Caco-2 (cell line): ENCODE results near the gene TREH. TPM values are rescaled to one million over a fixed set of nuclear protein-coding genes. Genes with fewer than 3 reads are reported as not detected.

Experiments
- BruUV-seq: library from RNA; stranded (reverse); fragments of 400-500 nt; replicated peaks from 2 replicates; lab custom pipeline; 2021; lab: Mats Ljungman, UMichigan
- CTCF ChIA-PET: fragments of 300-600 bp; sonication (Branson Sonifier 250); formaldehyde crosslinking; loops from one replicate; lab custom pipeline; 2022; ENCODE audit warnings: antibody characterized with exemption; lab: Charles Lee
- POLR2A ChIA-PET: fragments of 300-600 bp; sonication (Branson Sonifier 250); formaldehyde crosslinking; loops from one replicate; lab custom pipeline; 2022; ENCODE audit warnings: antibody characterized with exemption; lab: Charles Lee
- DNase-seq, 2 experiments: peaks; one replicate each; pipeline versions ENCODE4 v3.0.0 to v3.0.0-alpha.2; 2020 to 2022
- H3K27me3 ChIP-seq: replicated peaks from 2 replicates; pipeline ENCODE4 v1.6.0; 2011; ENCODE audit warnings: low read length; ENCODE audit not compliant: control insufficient read depth, insufficient read depth
- H3K36me3 ChIP-seq: 2 replicates; pipeline ENCODE4 v1.5.1; 2011; ENCODE audit warnings: low read length; ENCODE audit not compliant: control insufficient read depth, insufficient read depth
- H3K4me1 ChIP-seq: fragments of 250-450 bp; sonication (Bioruptor Pico); 2 replicates; pipeline ENCODE4 v1.5.1; 2020; ENCODE audit warnings: mild to moderate bottlenecking
- H3K4me3 ChIP-seq: 2 replicates; pipeline ENCODE4 v1.5.1; 2011; ENCODE audit warnings: low read depth, mild to moderate bottlenecking, control low read depth, low read length
- H3K9me3 ChIP-seq: fragments of 250-450 bp; sonication (Bioruptor Pico); 2 replicates; pipeline ENCODE4 v1.5.1; 2020; ENCODE audit warnings: mild to moderate bottlenecking, moderate library complexity
- H3K27ac Mint-ChIP-seq: one replicate; pipeline ENCODE4 v1.8.0; 2022; ENCODE audit warnings: mixed read lengths; ENCODE audit not compliant: unreplicated experiment
- H3K27me3 Mint-ChIP-seq: one replicate; pipeline ENCODE4 v1.8.0; 2022; ENCODE audit warnings: mixed read lengths; ENCODE audit not compliant: insufficient read depth, unreplicated experiment
- H3K36me3 Mint-ChIP-seq: one replicate; pipeline ENCODE4 v1.8.0; 2022; ENCODE audit warnings: mild to moderate bottlenecking, mixed read lengths; ENCODE audit not compliant: insufficient read depth, unreplicated experiment
- H3K4me1 Mint-ChIP-seq: one replicate; pipeline ENCODE4 v1.8.0; 2022; ENCODE audit warnings: low read depth, mixed read lengths; ENCODE audit not compliant: unreplicated experiment
- H3K4me3 Mint-ChIP-seq: one replicate; pipeline ENCODE4 v1.8.0; 2022; ENCODE audit warnings: mild to moderate bottlenecking, moderate library complexity, mixed read lengths; ENCODE audit not compliant: unreplicated experiment
- H3K9me3 Mint-ChIP-seq: one replicate; pipeline ENCODE4 v1.8.0; 2022; ENCODE audit warnings: mixed read lengths; ENCODE audit not compliant: unreplicated experiment
- intact Hi-C: fragments of 100-400 bp; cut with micrococcal nuclease; formaldehyde crosslinking; loops from one replicate; pipeline ENCODE4 v1.10.0; 2022; ENCODE audit not compliant: unreplicated experiment
- total RNA-seq: library from RNA; stranded (reverse); gene quantifications from 2 replicates; pipeline ENCODE4 v1.2.3, GENCODE V29; 2022
- TF ChIP-seq, protein P1 (sequence below), 2 experiments: fragments of 200-600 bp in 1 of 2; IDR thresholded peaks; 1 replicate in 1 of 2; 2 replicates in 1 of 2; pipeline versions ENCODE4 v1.5.1 to v1.8.0; 2011 to 2022; ENCODE audit warnings: antibody characterized with exemption in 1 of 2, control low read depth in 1 of 2, inconsistent platforms in 1 of 2, low read depth in 1 of 2, low read length in 1 of 2, mild to moderate bottlenecking in 1 of 2, moderate library complexity in 1 of 2; ENCODE audit not compliant: insufficient read depth in 1 of 2, severe bottlenecking in 1 of 2, unreplicated experiment in 1 of 2

The TREH gene
- total RNA-seq, 1 experiment from 2014 or later: not detected

DNA sequence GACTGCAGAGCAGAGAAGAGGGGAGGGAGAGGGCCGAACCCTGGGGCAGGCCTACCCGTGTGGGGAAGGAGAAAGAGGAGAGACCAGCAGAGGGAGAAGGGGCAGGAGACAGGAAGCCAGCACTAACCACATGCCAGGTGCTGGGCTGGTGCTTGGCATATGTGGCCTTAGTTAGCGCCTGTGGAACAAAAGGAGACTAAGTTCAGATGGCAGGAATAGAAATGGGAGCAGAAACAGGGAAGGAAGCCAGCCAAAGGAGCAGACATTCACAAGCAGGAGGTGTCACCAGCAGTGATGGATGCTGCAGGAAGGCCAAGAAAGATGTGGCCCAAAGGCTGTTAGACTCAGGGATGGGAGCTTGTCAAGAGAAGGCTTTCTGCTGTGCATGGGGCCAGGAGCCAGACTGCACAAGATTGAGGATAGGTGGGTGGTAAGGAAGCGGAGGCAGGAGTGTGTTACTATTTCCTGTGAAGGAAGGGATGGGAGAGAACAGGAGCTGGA lies 26.7 kb downstream of the TREH start:
- Histone ChIP-seq H3K36me3 (peaks cover 3% of the 10 kb centered on the region; the same call in 1 of the 2 replicates), H3K4me3 (no peak overlapping the region), H3K4me1 (peaks cover 9% of the 10 kb centered on the region), H3K27me3 (no peaks in the 10 kb centered on the region), H3K9me3 (no peaks in the 10 kb centered on the region)
- Mint-ChIP-seq H3K27me3 (no peaks in the 10 kb centered on the region), H3K9me3 (no peaks in the 10 kb centered on the region), H3K27ac (no peak overlapping the region), H3K4me3 (no peak overlapping the region), H3K4me1 (peaks cover 6% of the 10 kb centered on the region), H3K36me3 (peaks cover 48% of the 10 kb centered on the region)
- TF ChIP-seq, protein P1, sequence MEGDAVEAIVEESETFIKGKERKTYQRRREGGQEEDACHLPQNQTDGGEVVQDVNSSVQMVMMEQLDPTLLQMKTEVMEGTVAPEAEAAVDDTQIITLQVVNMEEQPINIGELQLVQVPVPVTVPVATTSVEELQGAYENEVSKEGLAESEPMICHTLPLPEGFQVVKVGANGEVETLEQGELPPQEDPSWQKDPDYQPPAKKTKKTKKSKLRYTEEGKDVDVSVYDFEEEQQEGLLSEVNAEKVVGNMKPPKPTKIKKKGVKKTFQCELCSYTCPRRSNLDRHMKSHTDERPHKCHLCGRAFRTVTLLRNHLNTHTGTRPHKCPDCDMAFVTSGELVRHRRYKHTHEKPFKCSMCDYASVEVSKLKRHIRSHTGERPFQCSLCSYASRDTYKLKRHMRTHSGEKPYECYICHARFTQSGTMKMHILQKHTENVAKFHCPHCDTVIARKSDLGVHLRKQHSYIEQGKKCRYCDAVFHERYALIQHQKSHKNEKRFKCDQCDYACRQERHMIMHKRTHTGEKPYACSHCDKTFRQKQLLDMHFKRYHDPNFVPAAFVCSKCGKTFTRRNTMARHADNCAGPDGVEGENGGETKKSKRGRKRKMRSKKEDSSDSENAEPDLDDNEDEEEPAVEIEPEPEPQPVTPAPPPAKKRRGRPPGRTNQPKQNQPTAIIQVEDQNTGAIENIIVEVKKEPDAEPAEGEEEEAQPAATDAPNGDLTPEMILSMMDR (IDR thresholded peaks at IDR 0.05; ENCODE audit: insufficient read depth in 1 of 2, low read depth in 1 of 2, low read length in 1 of 2, severe bottlenecking in 1 of 2, unreplicated experiment in 1 of 2): no peak
- DNase-seq: no peak
- ChIA-PET POLR2A (no interaction called here), CTCF (interaction anchor here (0.8 kb wide), 1 partner anchor 145 kb away, joined by 7 read pairs; no protein-coding TSS in a partner anchor)
- intact Hi-C loops: loop anchor here (10.0 kb wide), 1 partner anchor 508 kb away; no protein-coding TSS in a partner anchor
- BruUV-seq: no TSS peak

DNA sequence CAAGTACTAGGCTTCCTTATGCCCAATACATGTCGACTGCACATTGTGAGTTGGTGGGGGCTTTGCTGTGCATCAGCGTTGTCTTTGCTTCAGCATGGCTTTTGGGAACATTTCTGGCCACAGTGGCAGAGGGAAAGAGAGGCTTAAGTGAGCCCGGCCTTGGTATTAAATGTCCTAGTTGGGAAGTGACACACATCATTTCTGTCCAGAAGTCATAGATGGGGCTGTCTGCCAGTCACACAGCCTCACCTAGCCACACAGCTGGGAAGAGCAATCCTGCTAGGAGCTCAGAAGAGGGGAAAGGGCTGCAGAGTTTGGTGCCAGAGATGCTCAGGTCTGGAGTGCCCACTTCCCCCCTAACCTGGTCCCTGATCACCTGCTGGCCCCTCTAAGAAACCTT lies 27.6 kb downstream of the TREH start:
- no peak for DNase-seq
- H3K27me3 ChIP-seq: no peaks in the 10 kb centered on the region
- peaks cover 49% of the 10 kb centered on the region for H3K36me3 Mint-ChIP-seq
- no peak overlapping the region for H3K4me3 ChIP-seq
- H3K27ac Mint-ChIP-seq: no peak overlapping the region
- no peaks in the 10 kb centered on the region for H3K9me3 Mint-ChIP-seq
- H3K36me3 ChIP-seq: peaks cover 3% of the 10 kb centered on the region; the same call in 1 of the 2 replicates
- TF ChIP-seq, protein P1 (IDR thresholded peaks at IDR 0.05; ENCODE audit: insufficient read depth in 1 of 2, low read depth in 1 of 2, low read length in 1 of 2, severe bottlenecking in 1 of 2, unreplicated experiment in 1 of 2): no peak
- H3K9me3 ChIP-seq: no peaks in the 10 kb centered on the region
- intact Hi-C loops: loop anchor here (10.0 kb wide), 1 partner anchor 507 kb away; no protein-coding TSS in a partner anchor
- H3K4me1 ChIP-seq: peaks cover 9% of the 10 kb centered on the region
- ChIA-PET POLR2A (no interaction called here), CTCF (no interaction called here)
- no peak overlapping the region for H3K4me3 Mint-ChIP-seq
- no TSS peak for BruUV-seq
- peaks cover 6% of the 10 kb centered on the region for H3K4me1 Mint-ChIP-seq
- H3K27me3 Mint-ChIP-seq: no peaks in the 10 kb centered on the region

DNA sequence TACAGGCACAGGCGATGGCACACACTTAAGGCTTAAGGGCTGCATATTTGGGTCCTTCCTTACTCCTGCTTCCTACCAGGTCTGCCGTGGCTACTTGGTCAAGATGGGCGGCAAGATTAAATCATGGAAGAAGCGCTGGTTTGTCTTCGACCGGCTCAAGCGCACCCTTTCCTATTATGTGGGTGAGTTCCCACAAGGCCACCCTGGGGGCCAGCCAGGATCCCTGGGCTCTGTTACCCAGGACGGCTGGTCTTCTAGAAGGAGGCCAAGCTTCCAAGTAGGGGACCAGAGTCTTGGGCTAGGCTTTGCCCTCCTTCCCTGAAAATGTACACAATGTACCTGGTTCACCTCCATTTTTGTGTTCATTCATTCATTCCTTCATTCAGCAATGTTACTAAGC lies 29.1 kb downstream of the TREH start:
- H3K27me3 ChIP-seq: no peaks in the 10 kb centered on the region
- H3K4me3 ChIP-seq: no peak overlapping the region
- no peak overlapping the region for H3K27ac Mint-ChIP-seq
- peaks cover 6% of the 10 kb centered on the region for H3K4me1 Mint-ChIP-seq
- H3K9me3 Mint-ChIP-seq: no peaks in the 10 kb centered on the region
- no peak for DNase-seq
- no peak overlapping the region for H3K4me3 Mint-ChIP-seq
- peaks cover 5% of the 10 kb centered on the region; the same call in 1 of the 2 replicates for H3K36me3 ChIP-seq
- TF ChIP-seq, protein P1 (IDR thresholded peaks at IDR 0.05; ENCODE audit: insufficient read depth in 1 of 2, low read depth in 1 of 2, low read length in 1 of 2, severe bottlenecking in 1 of 2, unreplicated experiment in 1 of 2): no peak
- POLR2A ChIA-PET: no interaction called here
- H3K9me3 ChIP-seq: no peaks in the 10 kb centered on the region
- peaks cover 63% of the 10 kb centered on the region for H3K36me3 Mint-ChIP-seq
- BruUV-seq: no TSS peak
- intact Hi-C loops: loop anchor here (10.0 kb wide), 1 partner anchor 506 kb away; no protein-coding TSS in a partner anchor
- H3K4me1 ChIP-seq: peaks cover 9% of the 10 kb centered on the region
- H3K27me3 Mint-ChIP-seq: no peaks in the 10 kb centered on the region
- CTCF ChIA-PET: no interaction called here
